ENCODE measurements around the gene WNK2. TPM values are rescaled to one million over a fixed set of nuclear protein-coding genes. Genes with fewer than 3 reads are reported as not detected.

The WNK2 gene
- total and polyA plus RNA-seq, 2 donors (not counting 3 experiments of a cell fraction or from before 2014, with no cell fraction given): not detected

DNA sequence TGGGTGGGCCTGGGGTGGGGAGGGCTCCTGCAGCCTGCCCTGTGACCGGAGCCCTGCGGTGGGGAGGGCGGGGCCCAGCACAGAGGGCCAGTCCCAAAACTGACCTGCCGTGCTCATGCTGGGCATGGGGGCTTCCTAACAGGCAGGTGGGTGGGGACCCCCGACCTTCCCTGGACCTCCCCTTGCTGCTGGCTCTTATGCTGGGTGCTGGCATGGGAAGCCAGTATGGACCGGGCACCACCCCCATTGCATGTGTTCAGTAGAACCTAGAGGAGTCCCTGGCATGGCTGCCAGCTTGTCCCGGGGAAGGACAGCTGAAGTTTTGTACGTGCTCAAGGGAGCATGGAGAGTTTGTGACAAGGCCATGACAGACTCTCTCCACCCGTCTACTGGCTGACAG lies 37.1 kb downstream of the WNK2 start:
- H3K9me1 ChIP-seq (replicated peaks; ENCODE audit: control insufficient read depth, extremely low read depth, insufficient read depth, low read length): no peaks in the 10 kb centered on the region
- FAIRE-seq: no peak
- no peaks in the 10 kb centered on the region for H3K9me3 ChIP-seq (replicated peaks; ENCODE audit: control insufficient read depth, insufficient read depth, low read length)
- no peak overlapping the region for H3K4me3 ChIP-seq (replicated peaks in 1 of 3; ENCODE audit: insufficient read depth in 1 of 3, low read depth in 1 of 3, low read length in 3 of 3)
- ChIA-PET POLR2A (no interaction called here), CTCF (interaction anchor here (1.4 kb wide), 1 partner anchor 101 kb away, joined by 3 read pairs; no protein-coding TSS in a partner anchor)
- H4K20me1 ChIP-seq (replicated peaks; ENCODE audit: control insufficient read depth, extremely low read depth, insufficient read depth, low read length): no peaks in the 10 kb centered on the region
- TF ChIP-seq CTCF (IDR thresholded peaks at IDR 0.05; ENCODE audit: extremely low read depth in 1 of 2, insufficient read depth in 1 of 2, low read depth in 1 of 2, low read length in 2 of 2) (no peak), FOS (IDR thresholded peaks at IDR 0.05; ENCODE audit: borderline replicate concordance, insufficient read depth, low read length) (no peak), EZH2 (IDR thresholded peaks at IDR 0.05; ENCODE audit: borderline replicate concordance, low read depth, low read length, severe bottlenecking) (no peak), JUN (IDR thresholded peaks at IDR 0.05; ENCODE audit: borderline replicate concordance, insufficient read depth, insufficient read length, low read depth) (no peak), POLR2A (IDR thresholded peaks at IDR 0.05; ENCODE audit: low read depth, low read length) (no peak)
- dilution Hi-C loops (cut with MboI; ENCODE audit: extremely low pct_ligation_motif_present, low sequenced_read_pairs): no loop called here
- no peaks in the 10 kb centered on the region for H3K4me1 ChIP-seq (ENCODE audit: control insufficient read depth, extremely low read depth, insufficient read depth, low read length)
- intact Hi-C loops (cut with micrococcal nuclease): no loop called here
- no peak overlapping the region for H2AFZ ChIP-seq (ENCODE audit: low read depth, low read length)
- no peaks in the 10 kb centered on the region for H3K36me3 ChIP-seq (ENCODE audit: control insufficient read depth in 2 of 2, extremely low read depth in 1 of 2, insufficient read depth in 2 of 2, low read length in 2 of 2)
- no peak overlapping the region for H3K4me2 ChIP-seq (ENCODE audit: insufficient read depth, low read length)
- no peak overlapping the region for H3K27ac ChIP-seq (ENCODE audit: insufficient read depth, low read depth, low read length)
- no peaks in the 10 kb centered on the region for H3K27me3 ChIP-seq (ENCODE audit: control insufficient read depth in 2 of 2, insufficient read depth in 2 of 2, low read length in 2 of 2)
- H3K9ac ChIP-seq (replicated peaks; ENCODE audit: extremely low read depth, insufficient read depth, low read length): no peak overlapping the region
- no TSS peak for BruUV-seq (replicated peaks)
- no peak for DNase-seq (ENCODE audit: low read depth, low spot score)
- H3K79me2 ChIP-seq (ENCODE audit: control insufficient read depth, insufficient read depth, low read length): no peaks in the 10 kb centered on the region

- no peak overlapping the region for H2AFZ ChIP-seq (ENCODE audit: low read depth, low read length)
- dilution Hi-C loops (cut with MboI; ENCODE audit: extremely low pct_ligation_motif_present, low sequenced_read_pairs) (no loop called here), intact Hi-C loops (cut with micrococcal nuclease) (no loop called here)
- H3K27me3 ChIP-seq (ENCODE audit: control insufficient read depth in 2 of 2, insufficient read depth in 2 of 2, low read length in 2 of 2): no peaks in the 10 kb centered on the region
- no peaks in the 10 kb centered on the region for H3K9me1 ChIP-seq (replicated peaks; ENCODE audit: control insufficient read depth, extremely low read depth, insufficient read depth, low read length)
- ChIA-PET POLR2A (no interaction called here), CTCF (no interaction called here)
- FAIRE-seq: no peak
- H3K4me1 ChIP-seq (ENCODE audit: control insufficient read depth, extremely low read depth, insufficient read depth, low read length): no peaks in the 10 kb centered on the region
- no peaks in the 10 kb centered on the region for H3K36me3 ChIP-seq (ENCODE audit: control insufficient read depth in 2 of 2, extremely low read depth in 1 of 2, insufficient read depth in 2 of 2, low read length in 2 of 2)
- no peak for DNase-seq (ENCODE audit: low read depth, low spot score)
- BruUV-seq (replicated peaks): no TSS peak
- no peak overlapping the region for H3K4me2 ChIP-seq (ENCODE audit: insufficient read depth, low read length)
- no peak overlapping the region for H3K4me3 ChIP-seq (replicated peaks in 1 of 3; ENCODE audit: insufficient read depth in 1 of 3, low read depth in 1 of 3, low read length in 3 of 3)
- no peaks in the 10 kb centered on the region for H4K20me1 ChIP-seq (replicated peaks; ENCODE audit: control insufficient read depth, extremely low read depth, insufficient read depth, low read length)
- H3K27ac ChIP-seq (ENCODE audit: insufficient read depth, low read depth, low read length): no peak overlapping the region
- no peaks in the 10 kb centered on the region for H3K9me3 ChIP-seq (replicated peaks; ENCODE audit: control insufficient read depth, insufficient read depth, low read length)
- no peak for TF ChIP-seq EZH2 (IDR thresholded peaks at IDR 0.05; ENCODE audit: borderline replicate concordance, low read depth, low read length, severe bottlenecking)
- no peak for TF ChIP-seq CTCF (IDR thresholded peaks at IDR 0.05; ENCODE audit: extremely low read depth in 1 of 2, insufficient read depth in 1 of 2, low read depth in 1 of 2, low read length in 2 of 2)
- no peak for TF ChIP-seq FOS (IDR thresholded peaks at IDR 0.05; ENCODE audit: borderline replicate concordance, insufficient read depth, low read length)
- TF ChIP-seq, protein P1, sequence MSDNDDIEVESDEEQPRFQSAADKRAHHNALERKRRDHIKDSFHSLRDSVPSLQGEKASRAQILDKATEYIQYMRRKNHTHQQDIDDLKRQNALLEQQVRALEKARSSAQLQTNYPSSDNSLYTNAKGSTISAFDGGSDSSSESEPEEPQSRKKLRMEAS (IDR thresholded peaks at IDR 0.05; ENCODE audit: insufficient read depth, insufficient read length): no peak
- no peak for TF ChIP-seq POLR2A (IDR thresholded peaks at IDR 0.05; ENCODE audit: low read depth, low read length)
- no peak for TF ChIP-seq JUN (IDR thresholded peaks at IDR 0.05; ENCODE audit: borderline replicate concordance, insufficient read depth, insufficient read length, low read depth)
- TF ChIP-seq GATA2 (IDR thresholded peaks at IDR 0.05; ENCODE audit: insufficient read depth, insufficient read length, low read depth, low read length): no peak
- TF ChIP-seq MYC (IDR thresholded peaks at IDR 0.05; ENCODE audit: low read depth, low read length): no peak
- no peak for TF ChIP-seq POLR2AphosphoS5 (IDR thresholded peaks at IDR 0.05; ENCODE audit: insufficient read depth, low read depth, low read length)
- no peaks in the 10 kb centered on the region for H3K79me2 ChIP-seq (ENCODE audit: control insufficient read depth, insufficient read depth, low read length)
- no peak overlapping the region for H3K9ac ChIP-seq (replicated peaks; ENCODE audit: extremely low read depth, insufficient read depth, low read length)
Observed at GRCh38 chr9:93222890-93223259, 38.9 kb downstream of the WNK2 start.

All from endothelial cell of umbilical vein (primary cell).